Measurements from ENCODE around the gene DOK4.

DNA sequence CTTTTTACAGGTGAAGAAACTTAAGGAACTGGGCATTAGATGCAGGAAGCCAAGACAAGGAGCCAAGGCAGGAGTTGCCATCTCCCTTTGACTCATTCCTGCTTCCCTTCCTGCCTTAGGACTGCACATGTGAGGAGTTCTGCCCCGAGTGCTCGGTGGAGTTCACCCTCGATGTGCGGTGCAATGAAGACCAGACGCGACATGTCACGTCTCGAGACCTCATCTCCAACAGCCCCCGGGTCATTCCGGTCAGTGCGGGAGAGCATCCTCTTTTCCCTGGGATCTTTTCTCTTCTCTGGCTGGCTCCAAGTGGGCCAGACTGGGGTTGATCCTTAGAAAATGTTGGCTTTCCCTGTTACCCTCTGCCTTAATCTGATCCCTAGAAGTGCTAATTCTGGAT, 17.2 kb downstream of the DOK4 start:
- TF ChIP-seq, protein P1, sequence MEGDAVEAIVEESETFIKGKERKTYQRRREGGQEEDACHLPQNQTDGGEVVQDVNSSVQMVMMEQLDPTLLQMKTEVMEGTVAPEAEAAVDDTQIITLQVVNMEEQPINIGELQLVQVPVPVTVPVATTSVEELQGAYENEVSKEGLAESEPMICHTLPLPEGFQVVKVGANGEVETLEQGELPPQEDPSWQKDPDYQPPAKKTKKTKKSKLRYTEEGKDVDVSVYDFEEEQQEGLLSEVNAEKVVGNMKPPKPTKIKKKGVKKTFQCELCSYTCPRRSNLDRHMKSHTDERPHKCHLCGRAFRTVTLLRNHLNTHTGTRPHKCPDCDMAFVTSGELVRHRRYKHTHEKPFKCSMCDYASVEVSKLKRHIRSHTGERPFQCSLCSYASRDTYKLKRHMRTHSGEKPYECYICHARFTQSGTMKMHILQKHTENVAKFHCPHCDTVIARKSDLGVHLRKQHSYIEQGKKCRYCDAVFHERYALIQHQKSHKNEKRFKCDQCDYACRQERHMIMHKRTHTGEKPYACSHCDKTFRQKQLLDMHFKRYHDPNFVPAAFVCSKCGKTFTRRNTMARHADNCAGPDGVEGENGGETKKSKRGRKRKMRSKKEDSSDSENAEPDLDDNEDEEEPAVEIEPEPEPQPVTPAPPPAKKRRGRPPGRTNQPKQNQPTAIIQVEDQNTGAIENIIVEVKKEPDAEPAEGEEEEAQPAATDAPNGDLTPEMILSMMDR (IDR thresholded peaks at IDR 0.05): no peak
- no peak for TF ChIP-seq POLR2A (IDR thresholded peaks at IDR 0.05)

Measured in heart left ventricle (tissue), 13 donors.